Kidney epithelial cell (primary cell): ENCODE measurements around the gene GHRHR. TPM values are rescaled to one million over a fixed set of nuclear protein-coding genes. Genes with fewer than 3 reads are reported as not detected.

ENCODE experiments used
- DNase-seq: peaks from one replicate; pipeline ENCODE4 v3.0.0-alpha.2; 2010; ENCODE audit warnings: low read depth
- H3K27me3 ChIP-seq: 2 replicates; pipeline ENCODE4 v1.6.0; 2011; ENCODE audit warnings: low read length; ENCODE audit not compliant: control insufficient read depth, insufficient read depth
- H3K36me3 ChIP-seq: 2 replicates; pipeline ENCODE4 v1.5.1; 2011; ENCODE audit warnings: low read length; ENCODE audit not compliant: control insufficient read depth, insufficient read depth
- H3K4me3 ChIP-seq: 2 replicates; pipeline ENCODE4 v1.5.1; 2011; ENCODE audit warnings: low read depth, mild to moderate bottlenecking, control low read depth, low read length
- CTCF ChIP-seq: IDR thresholded peaks from 2 replicates; pipeline ENCODE4 v1.5.1; 2011; ENCODE audit warnings: mild to moderate bottlenecking, moderate library complexity, low read length, control low read depth, inconsistent platforms; ENCODE audit not compliant: insufficient read depth, poor library complexity, severe bottlenecking
- total RNA-seq: library from RNA; depleted of rRNA; stranded (reverse); fragments of >200 nt; gene quantifications from 2 replicates; pipeline ENCODE4 v1.2.3, GENCODE V29; 2015

Gene GHRHR
- total RNA-seq, 1 donor from 2014 or later: not detected

GRCh38 chr7:30922596-30922995, 41.2 kb upstream of the GHRHR start:
- H3K36me3 ChIP-seq: no peaks in the 10 kb centered on the region
- no peak for DNase-seq
- H3K4me3 ChIP-seq: no peak overlapping the region
- H3K27me3 ChIP-seq: no peaks in the 10 kb centered on the region
- TF ChIP-seq CTCF: no peak

- DNase-seq: no peak
- H3K4me3 ChIP-seq: no peak overlapping the region
- TF ChIP-seq CTCF: no peak
- no peaks in the 10 kb centered on the region for H3K36me3 ChIP-seq
- H3K27me3 ChIP-seq: no peaks in the 10 kb centered on the region
These were observed 40.6 kb upstream of the GHRHR start for GRCh38 chr7:30923009-30923773.

GRCh38 chr7:30923774-30924413, 39.9 kb upstream of the GHRHR start:
- Histone ChIP-seq H3K27me3 (no peaks in the 10 kb centered on the region), H3K36me3 (no peaks in the 10 kb centered on the region)

GRCh38 chr7:30924624-30925023, 39.1 kb upstream of the GHRHR start:
- TF ChIP-seq CTCF: no peak
- no peak for DNase-seq
- no peaks in the 10 kb centered on the region for H3K36me3 ChIP-seq

More at GRCh38 chr7:30923774-30924413, 39.9 kb upstream of the GHRHR start:
- TF ChIP-seq CTCF: no peak
- no peak overlapping the region for H3K4me3 ChIP-seq
- no peak for DNase-seq

GRCh38 chr7:30925117-30925516, 38.6 kb upstream of the GHRHR start:
- Histone ChIP-seq H3K4me3 (no peak overlapping the region), H3K27me3 (no peaks in the 10 kb centered on the region), H3K36me3 (no peaks in the 10 kb centered on the region)
- no peak for TF ChIP-seq CTCF
- no peak for DNase-seq

More at GRCh38 chr7:30924624-30925023, 39.1 kb upstream of the GHRHR start:
- H3K4me3 ChIP-seq: no peak overlapping the region
- H3K27me3 ChIP-seq: no peaks in the 10 kb centered on the region
